IPS DF 4.7 (cell line): Measurements from ENCODE around the gene NEUROG3.
"Not testable (repeated sequence)": the region's sequence is repeated elsewhere in the genome, so short reads cannot be mapped to it uniquely, and the experiment has no call there.

Experiments
- DNase-seq: peaks from one replicate; pipeline ENCODE4 v3.0.0-alpha.2; 2013; ENCODE audit warnings: low spot score; ENCODE audit errors: extremely low read depth

The NEUROG3 gene

DNA sequence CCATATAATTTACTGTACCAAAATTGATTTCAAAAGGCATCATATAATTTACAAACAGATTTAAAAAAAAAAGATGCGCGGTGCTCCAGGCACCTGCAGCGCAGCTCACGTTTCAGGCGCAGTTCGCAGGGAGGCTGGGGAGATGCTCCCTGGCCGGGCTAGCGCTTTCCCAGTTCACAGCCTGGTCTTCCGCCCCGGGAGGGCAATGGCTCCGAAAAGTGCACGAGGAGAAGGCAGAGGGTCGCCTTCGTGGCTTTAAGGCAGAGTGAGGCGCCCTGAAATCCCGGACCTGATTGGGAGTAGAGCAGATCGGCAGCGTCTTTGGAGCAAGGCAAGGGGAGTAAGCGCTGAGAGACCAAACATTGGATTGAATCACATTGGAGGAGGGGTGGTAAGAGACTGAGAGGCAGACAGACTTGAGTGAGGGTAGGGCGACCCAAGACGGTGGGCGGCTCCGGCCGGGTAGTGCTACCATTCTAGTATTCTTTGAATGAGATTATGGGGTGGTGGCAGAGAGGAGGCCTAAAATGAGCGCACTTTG lies 1.5 kb downstream of the NEUROG3 start:
- DNase-seq: no peak

DNA sequence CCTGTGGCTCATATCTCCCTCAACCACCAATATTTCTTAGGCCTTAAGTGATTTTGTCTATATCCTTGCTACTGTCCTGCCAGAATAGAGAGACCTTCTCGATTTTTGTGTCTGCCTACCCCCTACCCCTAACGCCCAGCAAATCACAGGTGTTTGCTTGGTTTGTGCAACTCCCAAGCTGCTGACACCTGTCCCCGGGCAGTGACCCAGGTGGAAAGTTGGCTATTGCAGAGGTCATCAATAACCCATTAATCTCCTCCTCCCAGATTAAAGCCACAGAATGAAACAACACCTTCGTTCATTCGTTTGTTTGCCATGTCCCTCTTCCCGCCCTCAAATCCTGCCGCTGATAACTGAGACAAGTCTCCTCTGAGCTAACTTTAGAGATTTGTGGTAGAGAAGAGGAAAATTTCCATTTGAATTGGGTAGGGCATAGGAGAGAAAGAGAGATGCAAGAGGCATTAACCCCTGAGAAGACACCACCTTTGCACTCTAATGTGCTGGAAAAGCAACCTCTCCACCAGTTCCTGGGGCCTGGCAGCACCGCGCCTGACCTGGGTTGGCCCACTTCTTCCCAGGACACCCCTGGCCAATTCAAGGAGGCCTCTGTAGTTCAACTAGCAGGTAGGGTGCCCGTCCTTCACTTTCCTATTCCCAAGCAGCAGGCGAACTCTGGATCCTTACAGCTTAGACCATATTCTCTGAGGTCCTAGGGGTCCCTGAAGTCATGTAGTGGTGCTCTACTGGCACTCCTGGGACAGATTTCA lies 3.0 kb downstream of the NEUROG3 start:
- DNase-seq: no peak

DNA sequence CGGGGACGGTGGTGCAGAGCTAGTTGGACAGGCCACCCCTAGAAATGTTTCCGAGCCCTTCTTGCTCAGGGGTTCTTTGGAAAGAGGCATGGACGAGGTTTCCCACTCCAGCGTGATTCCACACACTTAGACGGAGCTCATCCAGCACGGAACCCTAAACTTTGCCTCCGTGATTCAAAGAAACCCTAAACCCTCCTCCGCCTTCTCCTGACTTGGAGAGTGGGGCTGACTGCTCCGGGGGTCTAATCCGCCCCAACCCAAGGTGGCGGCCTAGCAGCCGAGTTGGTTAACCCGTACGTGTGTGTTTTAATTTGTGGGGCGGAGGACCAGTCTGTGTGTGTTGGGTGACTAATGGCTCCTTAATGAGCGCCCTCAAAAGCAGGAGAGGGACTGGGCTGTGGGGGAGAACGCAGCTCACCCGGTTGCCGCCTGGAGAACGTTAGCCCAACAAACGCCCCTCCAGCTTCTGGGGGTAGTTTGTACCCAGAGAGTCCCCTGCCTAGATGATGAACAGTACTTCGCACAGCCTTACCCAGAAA lies 3.8 kb downstream of the NEUROG3 start:
- DNase-seq: no peak

DNA sequence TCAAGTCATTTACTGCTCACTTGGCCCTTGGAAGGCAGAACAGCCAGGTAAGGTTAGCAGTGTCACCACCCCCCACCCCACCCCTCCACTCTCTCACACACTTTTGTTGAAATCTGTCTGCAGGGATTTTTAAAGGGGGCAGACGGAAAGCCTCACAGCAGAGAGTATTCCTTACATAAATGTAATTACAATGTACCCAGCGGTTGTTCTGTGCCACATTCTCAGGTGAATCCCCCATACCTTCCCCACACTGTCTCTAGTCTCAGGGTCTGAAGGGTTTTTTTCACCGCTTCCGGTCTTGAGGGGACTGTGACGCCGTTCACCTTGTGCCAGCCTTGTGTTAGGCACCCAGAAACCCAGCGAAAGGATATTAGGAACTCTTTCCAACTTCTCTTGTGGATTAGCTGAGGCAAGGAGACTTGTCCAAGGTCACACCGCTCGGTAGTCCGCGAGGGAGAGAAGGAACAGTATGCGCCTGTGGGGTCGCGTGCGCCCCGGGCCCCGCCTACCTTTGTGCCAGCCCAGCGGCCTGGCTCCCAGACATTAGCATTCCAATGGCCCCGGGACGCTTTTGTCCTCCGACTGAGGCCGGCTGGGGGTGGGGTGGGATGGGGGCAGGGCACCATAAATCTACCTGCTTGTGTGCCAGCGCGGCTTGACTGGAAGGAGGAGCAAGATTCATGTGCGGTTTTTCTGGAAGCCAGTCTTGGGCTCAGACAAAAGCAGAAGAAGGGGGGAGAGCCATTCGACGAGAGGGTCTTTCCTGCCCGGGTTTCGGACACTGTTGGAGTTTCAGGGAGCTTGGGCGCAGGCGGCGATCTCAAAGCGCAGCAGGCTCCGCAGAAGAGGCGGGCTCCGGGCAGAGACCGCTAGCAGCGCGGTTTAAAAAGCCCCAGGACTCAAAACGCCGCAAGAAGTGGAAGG lies 4.5 kb downstream of the NEUROG3 start:
- no peak for DNase-seq

DNA sequence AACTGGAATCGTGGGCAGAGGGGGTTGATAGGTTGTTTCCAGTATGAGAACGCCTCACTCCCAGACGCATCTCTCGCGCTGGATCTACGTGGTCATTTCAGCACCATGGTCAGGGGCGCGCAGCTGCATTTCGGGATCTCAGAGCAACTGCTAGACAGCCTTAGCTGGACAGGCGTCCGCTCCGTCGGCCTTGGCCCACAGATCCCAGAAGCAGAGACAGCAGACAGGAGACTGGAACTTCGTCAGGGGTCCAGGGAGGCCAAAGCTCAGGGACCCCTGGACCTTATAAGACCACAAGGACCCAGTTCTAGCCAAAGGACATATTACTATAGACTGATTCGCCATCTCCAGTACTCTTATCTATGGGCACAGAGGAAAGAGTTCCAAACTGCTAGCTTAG lies 5.3 kb downstream of the NEUROG3 start:
- no peak for DNase-seq

DNA sequence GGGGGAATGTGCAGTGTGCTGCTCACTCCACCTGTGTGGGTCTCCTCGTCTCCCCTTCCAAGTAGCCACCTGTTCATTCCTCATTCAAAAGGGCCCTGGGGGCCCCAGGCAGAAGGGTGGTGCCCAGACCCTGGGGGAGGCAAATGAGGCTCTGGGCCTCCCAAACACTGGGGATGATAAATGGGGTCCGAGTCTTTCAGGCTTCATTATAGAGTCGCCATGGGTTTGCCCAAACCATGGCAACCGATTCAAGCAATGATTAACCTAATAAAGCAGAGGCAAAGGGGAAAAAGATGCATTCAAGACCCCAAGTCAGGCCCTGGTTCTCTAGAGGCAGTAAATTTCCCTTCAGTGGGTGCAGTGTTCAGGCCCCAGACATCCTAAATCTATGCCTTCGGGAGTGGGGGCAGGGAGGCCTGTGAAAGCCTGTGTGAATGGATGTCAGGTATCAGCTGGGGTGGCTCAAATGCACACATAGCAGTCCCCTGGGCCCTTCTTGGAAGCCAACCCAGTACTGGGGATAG lies 10.4 kb downstream of the NEUROG3 start:
- no peak for DNase-seq

DNA sequence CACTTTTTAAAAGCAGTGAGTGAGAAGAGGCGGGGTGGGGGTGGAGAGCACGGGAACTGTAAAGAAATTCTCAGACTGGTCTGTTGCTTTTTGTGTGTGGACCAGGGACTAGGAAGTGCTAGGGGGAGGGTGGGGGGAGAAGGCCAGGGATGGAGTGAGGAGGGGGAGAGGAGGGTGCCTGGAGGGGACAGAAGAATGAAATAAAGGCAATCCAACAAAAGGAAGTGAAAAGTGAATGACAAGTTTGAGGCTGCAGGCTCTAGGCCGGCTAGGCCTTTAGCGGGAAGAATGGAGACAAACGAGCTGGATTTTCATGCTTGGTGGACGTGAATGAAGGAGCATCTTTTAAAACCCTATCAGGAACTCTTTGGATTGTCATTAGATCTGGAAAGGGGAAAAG lies 13.7 kb downstream of the NEUROG3 start:
- DNase-seq: no peak

DNA sequence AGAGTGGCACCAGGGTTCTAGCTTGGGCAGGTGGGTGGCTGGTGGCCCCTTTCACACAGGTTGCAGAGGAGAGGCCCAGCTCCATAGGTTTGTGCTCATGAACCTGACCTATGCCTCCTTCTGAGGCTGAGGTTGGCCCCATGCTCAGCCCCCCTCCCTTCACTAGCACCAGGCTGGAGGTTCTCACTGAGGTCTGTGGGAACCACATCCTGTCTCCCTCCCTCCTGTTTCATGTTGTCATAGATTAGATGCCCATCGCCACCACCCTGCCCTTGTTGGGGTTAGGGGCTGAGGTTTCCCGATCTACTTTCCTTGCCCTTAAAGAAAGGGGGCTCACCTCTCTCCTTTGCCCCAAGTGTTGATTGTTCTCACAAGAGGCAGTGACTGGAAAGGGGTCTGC lies 14.7 kb downstream of the NEUROG3 start:
- no peak for DNase-seq

DNA sequence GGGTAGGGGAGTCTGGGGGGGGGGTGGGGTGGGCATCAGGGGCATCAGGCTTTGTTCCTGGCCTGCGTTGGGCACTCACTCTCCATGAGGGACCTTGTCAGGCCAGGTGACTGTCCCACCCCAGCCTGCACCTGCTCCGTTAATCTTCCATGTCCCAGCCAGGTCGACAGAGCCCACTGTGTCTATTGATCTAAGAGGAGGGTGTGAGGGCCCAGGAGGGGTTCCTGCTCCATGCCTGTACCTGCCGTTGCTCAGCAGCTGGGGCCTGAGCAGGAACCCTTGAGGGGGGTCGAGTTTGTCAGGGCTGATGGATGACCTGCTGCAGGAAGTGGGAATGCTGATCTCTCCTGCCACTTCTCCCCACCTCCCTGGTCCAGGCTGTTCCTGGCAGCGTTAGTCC lies 18.6 kb downstream of the NEUROG3 start:
- no peak for DNase-seq

DNA sequence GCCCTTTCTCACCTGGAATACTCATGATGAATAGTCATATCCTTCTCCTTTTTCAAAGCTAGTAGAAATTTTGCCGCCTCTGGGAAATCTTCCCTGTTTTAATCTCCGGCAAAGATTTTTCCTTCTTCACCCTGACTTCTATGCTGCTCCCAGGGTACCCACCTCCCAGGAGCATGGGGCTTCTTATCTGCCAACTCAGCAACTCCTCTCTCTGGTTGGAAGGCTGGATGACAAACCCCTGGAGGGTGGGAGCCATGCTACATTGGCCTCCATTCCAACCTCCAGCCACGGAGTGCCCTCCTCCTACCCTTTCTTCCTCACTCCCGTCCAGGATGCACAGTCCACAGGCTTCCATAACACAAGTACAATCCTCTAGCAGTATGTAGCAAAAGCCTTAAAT lies 19.9 kb downstream of the NEUROG3 start:
- DNase-seq: no peak

DNA sequence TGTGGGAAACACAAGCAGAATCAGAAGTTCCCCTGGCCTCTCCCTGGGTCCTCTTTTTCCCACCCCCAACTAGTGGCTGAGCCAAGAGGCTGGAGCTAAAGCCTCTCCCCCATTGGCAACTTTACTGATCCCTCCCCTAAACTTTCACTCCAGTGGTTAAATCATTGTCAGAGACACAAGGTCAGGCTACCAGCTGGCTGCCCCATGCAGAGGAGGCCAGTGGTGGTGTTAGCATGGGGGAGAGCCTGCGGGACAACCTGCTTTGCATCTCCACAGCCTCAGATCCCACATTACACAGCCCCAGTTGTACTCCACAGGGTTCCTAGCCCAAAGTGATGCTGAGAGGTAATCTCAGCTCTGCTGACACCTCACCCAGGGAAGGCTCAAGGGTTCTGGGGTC lies 21.0 kb downstream of the NEUROG3 start:
- no peak for DNase-seq

DNA sequence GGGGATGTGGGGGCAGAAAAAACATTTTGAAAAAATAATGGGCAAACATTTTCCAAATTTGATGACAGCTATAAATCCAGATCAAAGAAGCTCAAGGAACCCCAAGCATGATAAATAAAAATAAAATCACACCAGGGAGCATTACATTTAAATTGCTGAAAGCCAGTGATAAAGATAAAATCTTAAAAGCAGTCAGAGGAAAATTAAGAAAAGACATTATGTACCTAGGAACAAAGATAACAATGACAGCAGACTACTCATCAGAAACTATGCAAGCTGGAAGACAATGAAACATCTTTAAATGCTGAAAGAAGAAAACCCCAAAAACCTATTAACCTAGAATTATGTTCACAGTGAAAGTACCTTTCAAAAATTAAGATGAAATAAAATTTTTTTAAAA lies 23.3 kb downstream of the NEUROG3 start:
- no peak for DNase-seq

DNA sequence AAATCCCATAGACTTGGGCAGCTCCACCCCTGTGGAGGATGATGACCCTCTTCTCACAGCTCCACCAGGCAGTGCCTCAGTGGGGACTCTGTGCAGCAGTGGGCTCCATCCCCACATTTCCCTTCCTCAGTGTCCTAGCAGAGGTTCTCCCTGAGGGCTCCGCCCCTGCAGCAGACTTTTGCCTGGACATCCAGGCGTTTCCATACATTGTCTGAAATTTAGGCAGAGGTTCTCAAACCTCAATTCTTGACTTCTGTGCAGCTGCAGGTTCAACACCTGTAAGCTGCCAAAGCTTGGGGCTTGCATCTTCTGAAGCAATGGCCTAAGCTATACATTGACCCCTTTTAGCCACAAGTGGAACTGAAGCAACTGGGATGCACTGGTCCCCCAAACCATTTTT lies 31.8 kb downstream of the NEUROG3 start:
- DNase-seq: no peak

DNA sequence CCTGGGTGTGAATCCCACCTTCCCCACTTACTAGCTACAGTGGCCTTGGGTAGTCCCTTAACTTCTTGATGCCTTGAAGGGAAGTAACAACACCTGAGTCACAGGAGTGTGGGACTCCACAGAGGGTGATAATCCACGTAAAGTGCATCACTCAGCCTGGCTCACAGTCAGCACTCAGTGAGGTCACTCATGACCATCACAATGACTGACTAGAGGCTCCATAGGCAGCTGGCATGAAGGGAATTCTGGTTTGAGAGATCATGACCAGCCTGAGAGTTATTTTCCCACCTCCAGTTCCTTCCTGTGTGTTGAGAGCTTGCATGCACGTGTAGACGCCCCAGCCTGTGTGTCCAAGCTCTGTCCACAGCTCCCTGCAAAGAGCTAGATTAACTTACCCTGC lies 34.8 kb downstream of the NEUROG3 start:
- no peak for DNase-seq

DNA sequence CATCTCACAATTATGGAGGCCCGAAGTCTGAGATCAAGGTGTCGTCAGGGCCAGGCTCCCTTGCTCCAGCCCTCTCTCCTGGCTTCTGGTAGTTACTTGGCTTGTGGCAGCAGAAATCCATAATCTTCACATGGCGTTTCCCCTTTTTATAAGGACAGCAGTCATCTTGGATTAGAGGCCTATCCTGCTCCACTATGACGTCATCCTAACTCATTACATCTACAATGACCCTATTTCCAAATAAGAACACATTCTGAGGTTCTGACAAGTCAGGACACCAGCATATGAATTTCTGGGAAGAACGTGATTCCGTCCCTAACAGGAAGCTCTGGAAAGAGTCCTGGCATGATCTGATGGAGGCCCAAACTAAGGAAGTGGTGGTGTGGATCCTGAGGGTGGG lies 35.8 kb downstream of the NEUROG3 start:
- no peak for DNase-seq

DNA sequence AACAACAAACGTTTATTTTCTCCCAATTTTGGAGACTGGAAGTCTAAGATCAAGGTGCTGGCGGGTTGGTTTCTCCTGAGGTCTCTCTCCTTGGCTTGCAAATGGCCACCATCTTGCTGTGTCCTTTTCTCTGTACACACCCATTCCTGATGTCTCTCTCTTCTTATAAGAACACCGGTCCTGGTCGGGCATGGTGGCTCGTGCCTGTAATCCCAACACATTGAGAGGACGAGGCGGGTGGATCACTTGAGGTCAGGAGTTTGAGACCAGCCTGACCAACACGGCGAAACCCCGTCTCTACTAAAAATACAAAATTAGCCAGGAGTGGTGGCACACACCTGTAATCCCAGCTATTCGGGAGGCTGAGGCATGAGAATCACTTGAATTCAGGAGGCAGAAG lies 36.7 kb downstream of the NEUROG3 start:
- not testable (repeated sequence) for DNase-seq

DNA sequence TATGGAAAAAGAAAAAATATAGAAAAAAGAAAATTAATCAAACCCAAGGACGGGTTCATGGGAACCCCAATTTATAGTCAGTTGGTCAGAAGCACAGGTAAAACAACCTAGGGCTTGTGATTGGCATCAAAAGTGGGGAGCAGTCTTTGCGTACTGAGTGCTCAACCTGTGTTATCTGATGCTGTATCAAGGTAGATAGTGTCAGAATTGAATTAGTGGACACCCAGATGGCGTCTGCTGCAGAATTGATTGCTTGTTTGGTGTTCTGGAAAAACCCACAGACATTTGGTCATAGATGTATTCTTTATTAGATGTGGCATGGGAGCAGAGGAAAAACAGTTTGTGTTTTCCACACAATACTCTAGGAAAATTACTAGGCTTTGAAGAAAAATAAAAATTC lies 39.6 kb downstream of the NEUROG3 start:
- no peak for DNase-seq

DNA sequence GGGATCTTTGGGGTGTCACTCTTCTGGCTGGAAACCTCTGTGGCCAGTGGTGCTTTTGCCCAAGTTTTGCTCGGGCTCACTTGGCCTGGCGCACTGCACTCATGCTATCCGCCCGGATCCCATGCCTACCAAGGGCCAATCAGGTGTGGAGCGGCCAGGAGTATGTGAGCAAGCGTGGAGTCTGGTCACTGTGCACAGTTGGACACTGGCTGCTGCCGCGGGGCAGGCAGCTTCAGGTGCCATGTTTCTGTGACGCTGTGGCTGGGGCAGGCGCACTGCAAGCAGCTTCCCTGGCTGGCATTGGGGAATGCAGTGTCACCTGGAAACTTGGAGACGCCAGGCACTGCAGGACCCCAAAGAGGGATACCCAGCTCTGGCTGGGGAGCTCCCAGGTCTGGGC lies 45.3 kb downstream of the NEUROG3 start:
- DNase-seq: no peak
